Erythroblast (primary cell): ENCODE data around the gene HES5.

Experiments
- GATA1 ChIP-seq: IDR thresholded peaks from 2 replicates; pipeline ENCODE4 v1.6.1; 2011; ENCODE audit warnings: low read depth, mild to moderate bottlenecking, control low read depth, low read length, moderate library complexity
- POLR2A ChIP-seq: IDR thresholded peaks from 2 replicates; pipeline ENCODE4 v1.6.1; 2011; ENCODE audit warnings: mild to moderate bottlenecking, low read length

GRCh38 chr1:2567083-2567679 is 37.1 kb upstream of the HES5 start:
- TF ChIP-seq POLR2A, result no peak
- TF ChIP-seq GATA1, result no peak
